NCI-H82 (cell line): Measurements from ENCODE around the gene LRRC4B.
A peak's percentile ranks its signal among the peaks of the same experiment; 100 is the strongest.

Experiments used
- DNase-seq: peaks from one replicate; lab custom pipeline; 2025; lab: John Stamatoyannopoulos, UW

Gene LRRC4B

GRCh38 chr19:50506700-50507099 lies 61.5 kb downstream of the LRRC4B start:
- DNase-seq = no peak

GRCh38 chr19:50505856-50506611 lies 62.2 kb downstream of the LRRC4B start:
- DNase-seq = no peak

- no peak for DNase-seq
Observed at GRCh38 chr19:50501568-50502475, 66.4 kb downstream of the LRRC4B start.

GRCh38 chr19:50501186-50501567 lies 67.1 kb downstream of the LRRC4B start:
- DNase-seq = no peak

GRCh38 chr19:50500753-50501151 lies 67.5 kb downstream of the LRRC4B start:
- no peak for DNase-seq

GRCh38 chr19:50500060-50500752 lies 68.0 kb downstream of the LRRC4B start:
- DNase-seq = peak; percentile 68

- no peak for DNase-seq
Observed at GRCh38 chr19:50498219-50499056, 69.8 kb downstream of the LRRC4B start.

- no peak for DNase-seq
Observed at GRCh38 chr19:50497022-50497405, 71.2 kb downstream of the LRRC4B start.

GRCh38 chr19:50496189-50497021 lies 71.8 kb downstream of the LRRC4B start:
- DNase-seq = no peak

- no peak for DNase-seq
Observed at GRCh38 chr19:50495020-50495531, 73.2 kb downstream of the LRRC4B start.

GRCh38 chr19:50494186-50495019 lies 73.8 kb downstream of the LRRC4B start:
- DNase-seq = no peak

GRCh38 chr19:50493171-50493570 lies 75.1 kb downstream of the LRRC4B start:
- no peak for DNase-seq

GRCh38 chr19:50492303-50493052 lies 75.8 kb downstream of the LRRC4B start:
- no peak for DNase-seq

- no peak for DNase-seq
Observed at GRCh38 chr19:50490991-50491472, 77.2 kb downstream of the LRRC4B start.

GRCh38 chr19:50490411-50490811 lies 77.8 kb downstream of the LRRC4B start:
- no peak for DNase-seq

- DNase-seq = no peak
Observed at GRCh38 chr19:50489461-50490011, 78.7 kb downstream of the LRRC4B start.

GRCh38 chr19:50488389-50489194 lies 79.6 kb downstream of the LRRC4B start:
- no peak for DNase-seq
